ENCODE data around the gene CDC26.
"Not testable (repeated sequence)": the region's sequence is repeated elsewhere in the genome, so short reads cannot be mapped to it uniquely, and the experiment has no call there.

Gene CDC26

GRCh38 chr9:113274474-113275156 lies 757 bp downstream of the CDC26 start:
- in situ Hi-C loops (cut with HindIII; ENCODE audit: low pct_unique_long_range_greater_than_20kb, low sequenced_read_pairs), result no loop called here
- peak; percentile 47 to 77 for DNase-seq (ENCODE audit: low read depth in 1 of 2, low spot score in 1 of 2)
- TF ChIP-seq JUND (IDR thresholded peaks at IDR 0.05; ENCODE audit: low read depth), result no peak

GRCh38 chr9:113269871-113270270 lies 5.5 kb downstream of the CDC26 start:
- no peak for DNase-seq (ENCODE audit: low read depth in 1 of 2, low spot score in 1 of 2)
- TF ChIP-seq JUND (IDR thresholded peaks at IDR 0.05; ENCODE audit: low read depth), result no peak
- in situ Hi-C loops (cut with HindIII; ENCODE audit: low pct_unique_long_range_greater_than_20kb, low sequenced_read_pairs), result no loop called here

GRCh38 chr9:113269355-113269754 lies 6.0 kb downstream of the CDC26 start:
- no peak for DNase-seq (ENCODE audit: low read depth in 1 of 2, low spot score in 1 of 2)
- in situ Hi-C loops (cut with HindIII; ENCODE audit: low pct_unique_long_range_greater_than_20kb, low sequenced_read_pairs), result no loop called here

GRCh38 chr9:113267911-113268566 lies 7.3 kb downstream of the CDC26 start:
- in situ Hi-C loops (cut with HindIII; ENCODE audit: low pct_unique_long_range_greater_than_20kb, low sequenced_read_pairs), result no loop called here
- no peak for TF ChIP-seq JUND (IDR thresholded peaks at IDR 0.05; ENCODE audit: low read depth)
- DNase-seq (ENCODE audit: low read depth in 1 of 2, low spot score in 1 of 2), result no peak

More at GRCh38 chr9:113269355-113269754, 6.0 kb downstream of the CDC26 start:
- no peak for TF ChIP-seq JUND (IDR thresholded peaks at IDR 0.05; ENCODE audit: low read depth)

- in situ Hi-C loops (cut with HindIII; ENCODE audit: low pct_unique_long_range_greater_than_20kb, low sequenced_read_pairs), result no loop called here
- no peak for TF ChIP-seq JUND (IDR thresholded peaks at IDR 0.05; ENCODE audit: low read depth)
- DNase-seq (ENCODE audit: low read depth in 1 of 2, low spot score in 1 of 2), result no peak
Measured at GRCh38 chr9:113266174-113266573, 9.2 kb downstream of the CDC26 start.

- DNase-seq (ENCODE audit: low read depth in 1 of 2, low spot score in 1 of 2), result peak in 1 of 2 experiments; percentile 92
- TF ChIP-seq JUND (IDR thresholded peaks at IDR 0.05; ENCODE audit: low read depth), result no peak
- in situ Hi-C loops (cut with HindIII; ENCODE audit: low pct_unique_long_range_greater_than_20kb, low sequenced_read_pairs), result no loop called here
Measured at GRCh38 chr9:113261917-113262671, 13.3 kb downstream of the CDC26 start.

- no peak for TF ChIP-seq JUND (IDR thresholded peaks at IDR 0.05; ENCODE audit: low read depth)
- DNase-seq (ENCODE audit: low read depth in 1 of 2, low spot score in 1 of 2), result no peak
- in situ Hi-C loops (cut with HindIII; ENCODE audit: low pct_unique_long_range_greater_than_20kb, low sequenced_read_pairs), result no loop called here
Measured at GRCh38 chr9:113258282-113258681, 17.1 kb downstream of the CDC26 start.

GRCh38 chr9:113257863-113258262 lies 17.5 kb downstream of the CDC26 start:
- no peak for DNase-seq (ENCODE audit: low read depth in 1 of 2, low spot score in 1 of 2)
- TF ChIP-seq JUND (IDR thresholded peaks at IDR 0.05; ENCODE audit: low read depth), result no peak
- in situ Hi-C loops (cut with HindIII; ENCODE audit: low pct_unique_long_range_greater_than_20kb, low sequenced_read_pairs), result no loop called here

- in situ Hi-C loops (cut with HindIII; ENCODE audit: low pct_unique_long_range_greater_than_20kb, low sequenced_read_pairs), result no loop called here
- TF ChIP-seq JUND (IDR thresholded peaks at IDR 0.05; ENCODE audit: low read depth), result no peak
- DNase-seq (ENCODE audit: low read depth in 1 of 2, low spot score in 1 of 2), result no peak
Measured at GRCh38 chr9:113255438-113255837, 19.9 kb downstream of the CDC26 start.

- DNase-seq (ENCODE audit: low read depth in 1 of 2, low spot score in 1 of 2), result no peak
- in situ Hi-C loops (cut with HindIII; ENCODE audit: low pct_unique_long_range_greater_than_20kb, low sequenced_read_pairs), result no loop called here
Measured at GRCh38 chr9:113254991-113255390, 20.4 kb downstream of the CDC26 start.

GRCh38 chr9:113250807-113251206 lies 24.6 kb downstream of the CDC26 start:
- in situ Hi-C loops (cut with HindIII; ENCODE audit: low pct_unique_long_range_greater_than_20kb, low sequenced_read_pairs), result no loop called here

More at GRCh38 chr9:113254991-113255390, 20.4 kb downstream of the CDC26 start:
- TF ChIP-seq JUND (IDR thresholded peaks at IDR 0.05; ENCODE audit: low read depth), result no peak

GRCh38 chr9:113249661-113250060 lies 25.7 kb downstream of the CDC26 start:
- DNase-seq (ENCODE audit: low read depth in 1 of 2, low spot score in 1 of 2); in situ Hi-C loops (cut with HindIII; ENCODE audit: low pct_unique_long_range_greater_than_20kb, low sequenced_read_pairs): not testable (repeated sequence)

More at GRCh38 chr9:113250807-113251206, 24.6 kb downstream of the CDC26 start:
- TF ChIP-seq JUND (IDR thresholded peaks at IDR 0.05; ENCODE audit: low read depth), result no peak
- no peak for DNase-seq (ENCODE audit: low read depth in 1 of 2, low spot score in 1 of 2)

- no peak for TF ChIP-seq JUND (IDR thresholded peaks at IDR 0.05; ENCODE audit: low read depth)
- in situ Hi-C loops (cut with HindIII; ENCODE audit: low pct_unique_long_range_greater_than_20kb, low sequenced_read_pairs), result no loop called here
- no peak for DNase-seq (ENCODE audit: low read depth in 1 of 2, low spot score in 1 of 2)
Measured at GRCh38 chr9:113247640-113248039, 27.7 kb downstream of the CDC26 start.
